HG03378 (cell line): ENCODE results near the gene OR56A1.

Source experiments
- ATAC-seq: cut with Tn5 transposase; IDR thresholded peaks from one replicate; pipeline ENCODE4 v1.9.1; 2021; ENCODE audit warnings: mild to moderate bottlenecking, moderate library complexity; ENCODE audit not compliant: unreplicated experiment

OR56A1 gene

DNA sequence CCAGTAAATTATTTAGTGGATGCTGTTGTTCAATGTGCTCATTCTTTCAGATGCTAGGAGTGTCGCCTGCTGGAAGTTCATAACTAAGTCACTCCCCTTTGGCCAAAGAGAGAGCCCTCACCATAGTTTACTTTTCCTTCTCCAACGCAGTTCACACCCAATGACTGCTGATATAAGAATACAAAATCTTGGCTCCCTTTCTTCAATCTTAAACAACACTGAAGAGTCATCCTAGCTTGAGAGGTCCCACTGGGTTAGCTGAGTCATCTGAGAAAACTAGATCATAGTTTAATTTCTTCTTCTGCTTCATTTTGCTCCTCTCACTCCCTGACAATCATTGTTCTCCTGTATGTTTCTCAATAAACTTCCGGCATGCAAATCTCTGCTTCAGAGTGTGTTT is 38.4 kb downstream of the OR56A1 start:
- ATAC-seq, result no peak

- ATAC-seq, result no peak
Measured at GRCh38 chr11:5989203-5989602, 41.4 kb downstream of the OR56A1 start.

GRCh38 chr11:5986885-5987284 is 43.7 kb downstream of the OR56A1 start, which contains the start of gene OR52L1:
Gene OR52L1, minus strand, starts transcription at chr11:5986985. Its CDS starts 55 bp downstream, at chr11:5986930.
- ATAC-seq, result no peak

- no peak for ATAC-seq
Measured at GRCh38 chr11:5983443-5983842, 47.1 kb downstream of the OR56A1 start.

- ATAC-seq, result no peak
Measured at GRCh38 chr11:5973530-5973929, 57.0 kb downstream of the OR56A1 start.
